GM21786 (cell line): ENCODE results near the gene LTF.
"Not testable (repeated sequence)": the region's sequence is repeated elsewhere in the genome, so short reads cannot be mapped to it uniquely, and the experiment has no call there.

Source experiments
- ATAC-seq: cut with Tn5 transposase; IDR thresholded peaks from one replicate; pipeline ENCODE4 v1.9.1; 2021; ENCODE audit not compliant: unreplicated experiment

LTF gene

GRCh38 chr3:46398186-46398955 lies 66.3 kb downstream of the LTF start:
- no peak for ATAC-seq

- no peak for ATAC-seq
Measured at GRCh38 chr3:46397111-46397510, 67.6 kb downstream of the LTF start.

GRCh38 chr3:46395766-46396530 lies 68.8 kb downstream of the LTF start:
- no peak for ATAC-seq

GRCh38 chr3:46395210-46395661 lies 69.5 kb downstream of the LTF start:
- no peak for ATAC-seq

- no peak for ATAC-seq
Measured at GRCh38 chr3:46393554-46394434, 70.9 kb downstream of the LTF start.

- ATAC-seq: no peak
Measured at GRCh38 chr3:46393011-46393410, 71.7 kb downstream of the LTF start.

- not testable (repeated sequence) for ATAC-seq
Measured at GRCh38 chr3:46391526-46391925, 73.2 kb downstream of the LTF start.

GRCh38 chr3:46389306-46389705 lies 75.4 kb downstream of the LTF start:
- ATAC-seq: no peak

- not testable (repeated sequence) for ATAC-seq
Measured at GRCh38 chr3:46388847-46389246, 75.9 kb downstream of the LTF start.

GRCh38 chr3:46386205-46386604 lies 78.5 kb downstream of the LTF start:
- ATAC-seq: no peak
